Brain pericyte (primary cell): ENCODE measurements around the gene MZT2B.
"Not testable (repeated sequence)": the region's sequence is repeated elsewhere in the genome, so short reads cannot be mapped to it uniquely, and the experiment has no call there.

Experiments used
- DNase-seq: peaks from one replicate; pipeline ENCODE4 v3.0.0-alpha.2; 2012; ENCODE audit warnings: low read depth, low spot score

Gene MZT2B

GRCh38 chr2:130152816-130153595 is 29.1 kb upstream of the MZT2B start:
- DNase-seq = no peak

GRCh38 chr2:130153721-130154422 is 28.2 kb upstream of the MZT2B start:
- not testable (repeated sequence) for DNase-seq

GRCh38 chr2:130154423-130154770 is 27.7 kb upstream of the MZT2B start:
- not testable (repeated sequence) for DNase-seq

- DNase-seq = no peak
Observed at GRCh38 chr2:130154773-130155765, 27.0 kb upstream of the MZT2B start.

GRCh38 chr2:130155956-130156623 is 26.0 kb upstream of the MZT2B start:
- DNase-seq = not testable (repeated sequence)

GRCh38 chr2:130156624-130157004 is 25.4 kb upstream of the MZT2B start:
- no peak for DNase-seq

DNA sequence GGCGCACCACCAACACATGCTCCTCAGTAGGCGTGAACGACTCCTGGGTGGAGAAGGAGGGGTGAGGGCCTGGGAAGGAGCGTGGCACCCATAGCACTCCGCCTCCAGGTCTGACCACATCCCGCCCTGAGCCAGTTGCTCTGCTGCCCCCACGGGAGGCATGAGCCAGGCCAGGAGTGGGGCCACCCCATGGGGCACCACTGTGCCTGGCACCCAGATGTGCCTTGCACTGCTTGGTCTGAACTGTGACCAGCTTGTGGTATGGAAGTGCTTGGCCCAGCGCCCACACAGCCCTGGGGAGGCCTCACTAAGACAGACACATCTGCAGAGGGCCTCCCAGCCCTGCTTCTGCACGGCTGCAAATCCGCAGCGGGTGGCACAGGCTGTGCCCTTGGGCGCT is 24.7 kb upstream of the MZT2B start:
- not testable (repeated sequence) for DNase-seq

DNA sequence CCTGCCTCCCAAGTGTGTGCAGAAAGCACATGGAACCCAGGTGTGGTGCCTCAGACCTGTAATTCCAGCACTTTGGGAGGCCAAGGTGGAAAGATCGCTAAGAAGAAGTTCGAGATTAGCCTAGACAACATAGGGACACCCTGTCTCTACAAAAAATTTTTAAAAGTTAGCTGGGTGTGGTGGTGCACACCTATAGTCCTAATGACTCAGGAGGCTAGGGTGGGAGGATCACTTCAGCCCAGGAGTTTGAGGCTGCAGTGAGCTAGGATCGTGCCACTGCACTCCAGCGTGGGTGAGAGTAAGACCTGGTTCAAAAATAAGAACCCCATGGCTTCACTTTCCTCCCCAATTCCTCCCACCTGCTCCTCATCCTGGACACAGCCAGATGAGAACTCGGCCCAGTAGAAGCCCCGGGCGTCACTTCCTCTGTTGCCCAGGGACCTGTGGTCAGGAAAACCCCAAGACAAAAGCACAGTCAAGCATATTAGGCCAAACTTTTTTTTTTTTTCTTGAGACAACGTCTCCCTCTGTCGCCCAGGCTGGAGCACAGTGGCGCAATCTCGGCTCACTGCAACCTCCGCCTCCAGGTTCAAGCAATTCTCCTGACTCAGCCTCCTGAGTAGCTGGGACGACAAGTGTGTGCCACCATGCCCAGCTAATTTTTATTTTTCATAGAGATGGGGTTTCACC is 24.1 kb upstream of the MZT2B start:
- DNase-seq = not testable (repeated sequence)

DNA sequence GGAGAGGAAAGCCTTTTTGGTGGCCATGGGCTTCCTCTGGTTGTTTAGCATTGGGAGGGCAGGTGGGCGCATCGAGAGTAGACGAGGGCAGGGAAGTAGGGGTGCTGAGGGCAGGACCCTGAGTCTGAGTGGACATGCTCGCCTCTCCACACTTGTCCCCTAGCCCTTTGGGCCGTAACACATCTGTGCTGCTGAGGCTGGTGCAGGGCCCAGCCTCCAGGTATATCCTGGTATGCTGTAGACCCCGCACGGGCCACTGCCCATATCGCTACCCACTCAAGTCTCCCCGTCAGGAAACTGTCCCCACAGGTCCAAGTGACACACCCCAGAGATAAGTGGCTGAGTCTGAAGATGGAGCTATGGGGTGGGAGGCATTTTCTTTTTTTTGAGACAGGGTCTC is 23.4 kb upstream of the MZT2B start:
- DNase-seq = no peak

DNA sequence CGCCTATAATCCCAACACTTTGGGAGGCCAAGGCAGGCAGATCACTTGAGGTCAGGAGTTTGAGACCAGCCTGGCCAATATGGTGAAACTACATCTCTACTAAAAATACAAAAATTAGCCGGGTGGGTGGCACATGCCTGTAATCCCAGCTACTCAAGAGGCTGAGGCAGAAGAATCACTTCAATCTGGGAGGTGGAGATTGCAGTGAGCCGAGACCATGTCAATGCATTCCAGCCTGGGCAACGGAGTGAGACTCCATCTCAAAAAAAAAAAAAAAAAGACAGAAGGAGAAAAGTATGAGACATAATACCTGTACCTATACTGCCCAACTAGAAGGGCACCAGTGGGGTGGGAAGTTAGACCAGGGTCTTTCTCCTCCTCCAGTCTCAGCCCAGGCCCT is 22.7 kb upstream of the MZT2B start:
- not testable (repeated sequence) for DNase-seq

DNA sequence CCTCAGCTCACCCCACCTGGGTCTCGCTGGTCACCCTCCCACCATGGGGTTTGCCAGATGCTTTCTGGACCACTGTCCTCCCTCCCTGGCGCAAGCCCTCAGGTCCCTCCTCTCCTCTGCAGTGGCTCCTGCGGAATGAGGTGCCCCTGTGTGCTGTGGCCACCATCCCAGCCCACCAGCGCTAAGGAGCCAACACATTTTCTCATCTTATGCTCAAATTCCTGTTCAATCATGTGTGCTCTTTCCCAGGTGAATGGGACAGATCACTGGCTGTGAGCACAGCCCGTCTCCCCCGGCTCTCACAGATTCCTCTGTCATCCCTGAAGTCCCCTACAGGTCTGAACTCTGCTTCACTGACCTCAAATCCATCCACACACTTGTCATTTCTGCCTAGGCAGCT is 21.9 kb upstream of the MZT2B start:
- DNase-seq = no peak

GRCh38 chr2:130160838-130161705 is 21.0 kb upstream of the MZT2B start:
- not testable (repeated sequence) for DNase-seq

GRCh38 chr2:130162486-130162885 is 19.6 kb upstream of the MZT2B start:
- not testable (repeated sequence) for DNase-seq

DNA sequence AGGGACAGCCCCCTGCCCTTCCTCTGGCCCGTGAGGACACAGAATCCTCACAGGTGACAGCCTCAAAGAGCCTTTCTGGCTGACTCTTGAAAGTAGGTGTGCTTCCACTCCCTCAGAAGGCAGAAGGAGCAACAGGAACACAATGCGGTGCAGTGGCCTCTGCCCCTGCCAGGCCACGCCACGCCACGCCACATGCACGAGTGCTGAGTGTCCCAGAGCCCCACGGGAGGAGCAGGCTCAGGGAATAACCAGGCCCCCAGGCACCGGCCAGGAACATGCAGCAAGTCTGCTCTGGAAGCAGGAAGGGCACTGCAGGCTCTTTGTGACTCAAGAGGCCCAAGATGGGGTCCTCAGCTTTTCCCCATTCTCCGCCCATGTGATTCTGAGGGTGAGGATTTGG is 19.1 kb upstream of the MZT2B start:
- DNase-seq = no peak

DNA sequence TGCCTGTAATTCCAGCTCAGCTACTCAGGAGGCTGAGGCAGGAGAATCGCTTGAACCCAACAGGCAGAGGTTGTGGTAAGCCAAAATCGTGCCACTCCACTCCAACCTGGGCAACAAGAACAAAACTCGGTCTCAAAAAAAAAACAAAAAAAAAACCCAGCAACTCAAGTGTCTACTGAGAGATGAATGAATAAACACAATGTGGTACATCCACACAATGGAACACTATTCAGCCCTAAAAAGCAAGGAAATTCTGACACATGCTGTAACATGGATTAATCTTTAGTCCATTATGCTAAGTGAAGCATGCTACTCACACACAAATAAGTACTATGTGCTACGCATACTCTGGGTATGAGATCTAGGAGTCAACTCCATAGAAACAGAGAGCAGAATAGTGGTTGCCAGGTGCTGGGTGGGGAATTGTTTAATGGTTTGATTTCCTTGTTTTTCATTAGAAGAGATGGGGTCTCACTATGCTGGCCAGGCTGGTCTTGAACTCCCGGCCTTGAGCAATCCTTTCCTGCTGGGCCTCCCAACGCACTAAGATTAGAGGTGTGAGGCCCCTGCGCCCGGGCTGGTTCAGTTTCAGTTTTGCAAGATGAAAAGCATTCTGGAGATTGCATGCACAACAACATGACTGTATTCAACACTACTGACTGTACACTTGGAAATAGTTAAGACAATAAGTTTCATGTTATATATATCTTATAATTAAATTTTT is 16.6 kb upstream of the MZT2B start:
- no peak for DNase-seq

DNA sequence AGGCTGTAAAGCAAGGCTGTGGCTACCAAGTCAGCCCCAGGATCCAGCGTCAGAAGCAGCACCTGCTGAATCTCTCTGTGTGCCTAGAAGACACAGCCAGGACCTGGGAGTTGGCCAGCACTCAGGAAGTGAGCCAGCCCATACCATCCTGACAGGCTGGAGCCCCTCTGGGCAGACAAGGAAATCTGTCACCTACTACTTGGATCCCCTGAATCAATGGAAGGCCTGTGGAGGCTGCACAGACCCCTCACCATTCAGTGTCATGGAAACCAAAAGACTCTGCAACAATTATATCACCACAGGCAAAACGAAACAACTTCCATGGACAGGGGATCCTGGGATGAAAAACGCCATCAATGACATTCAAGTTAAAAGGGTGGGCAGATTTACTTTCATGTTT is 15.5 kb upstream of the MZT2B start:
- not testable (repeated sequence) for DNase-seq

DNA sequence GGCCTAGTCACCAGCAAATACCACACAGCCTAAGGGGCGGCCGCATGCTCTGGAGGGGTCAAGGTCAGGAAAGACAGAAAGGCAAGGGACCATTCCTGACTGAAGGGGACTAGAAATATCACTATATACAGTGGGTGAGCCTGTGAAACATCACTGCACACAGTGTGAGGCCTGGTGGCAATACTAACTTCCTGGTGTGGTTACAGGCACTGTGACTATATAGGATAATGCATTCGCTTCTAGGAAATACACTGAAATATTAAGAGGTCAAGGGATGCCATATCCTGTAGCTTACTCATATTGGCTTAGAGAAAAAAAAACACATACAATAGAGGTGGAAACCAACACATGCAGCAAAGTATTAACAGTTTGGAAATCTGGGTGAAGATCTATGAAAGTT is 12.9 kb upstream of the MZT2B start:
- not testable (repeated sequence) for DNase-seq

DNA sequence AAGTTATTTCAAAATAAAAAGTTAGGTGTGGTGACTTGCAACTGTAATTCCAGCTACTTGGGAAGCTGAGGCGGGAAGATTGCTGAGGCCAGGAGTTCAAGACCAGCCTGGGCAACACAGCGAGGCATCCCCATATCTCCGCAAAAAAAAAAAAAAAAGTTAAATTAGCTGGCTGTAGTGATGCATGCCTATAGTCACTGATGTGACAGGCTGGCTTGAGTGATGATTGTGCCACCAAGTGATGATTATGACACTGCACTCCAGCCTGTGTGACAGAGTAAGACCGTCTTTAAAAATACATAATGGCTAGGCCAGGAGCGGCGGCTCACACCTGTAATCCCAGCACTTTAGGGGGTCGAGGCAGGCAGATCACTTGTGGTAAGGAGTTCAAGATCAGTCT is 12.2 kb upstream of the MZT2B start:
- DNase-seq = no peak

GRCh38 chr2:130174866-130175265 is 7.2 kb upstream of the MZT2B start:
- DNase-seq = not testable (repeated sequence)
